HG02938 (cell line): ENCODE measurements around the gene GPC6.

Experiments
- ATAC-seq: cut with Tn5 transposase; IDR thresholded peaks from one replicate; pipeline ENCODE4 v1.9.1; 2021; ENCODE audit warnings: mild to moderate bottlenecking, moderate library complexity; ENCODE audit not compliant: unreplicated experiment

Gene GPC6

GRCh38 chr13:94414141-94414540 lies 1187.5 kb downstream of the GPC6 start:
- ATAC-seq = no peak

DNA sequence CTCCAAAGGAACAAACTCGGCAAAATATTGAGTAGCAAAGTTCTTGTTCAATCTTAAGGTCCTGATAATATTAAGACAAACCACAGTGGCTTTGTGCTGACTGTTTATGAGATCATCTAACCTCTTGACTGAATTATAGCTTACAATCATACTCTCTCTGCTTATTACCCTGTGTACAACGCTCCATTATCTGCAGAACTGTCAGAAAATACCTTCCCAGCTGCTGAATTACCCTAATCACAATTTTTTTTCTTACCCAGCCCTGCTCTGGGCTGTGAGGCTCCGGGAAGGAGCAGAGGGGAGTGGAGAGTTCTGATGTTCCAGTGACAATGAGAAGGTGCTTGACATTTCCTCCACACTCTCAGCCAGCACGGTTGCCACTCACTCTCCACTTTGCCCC lies 1188.1 kb downstream of the GPC6 start:
- no peak for ATAC-seq

DNA sequence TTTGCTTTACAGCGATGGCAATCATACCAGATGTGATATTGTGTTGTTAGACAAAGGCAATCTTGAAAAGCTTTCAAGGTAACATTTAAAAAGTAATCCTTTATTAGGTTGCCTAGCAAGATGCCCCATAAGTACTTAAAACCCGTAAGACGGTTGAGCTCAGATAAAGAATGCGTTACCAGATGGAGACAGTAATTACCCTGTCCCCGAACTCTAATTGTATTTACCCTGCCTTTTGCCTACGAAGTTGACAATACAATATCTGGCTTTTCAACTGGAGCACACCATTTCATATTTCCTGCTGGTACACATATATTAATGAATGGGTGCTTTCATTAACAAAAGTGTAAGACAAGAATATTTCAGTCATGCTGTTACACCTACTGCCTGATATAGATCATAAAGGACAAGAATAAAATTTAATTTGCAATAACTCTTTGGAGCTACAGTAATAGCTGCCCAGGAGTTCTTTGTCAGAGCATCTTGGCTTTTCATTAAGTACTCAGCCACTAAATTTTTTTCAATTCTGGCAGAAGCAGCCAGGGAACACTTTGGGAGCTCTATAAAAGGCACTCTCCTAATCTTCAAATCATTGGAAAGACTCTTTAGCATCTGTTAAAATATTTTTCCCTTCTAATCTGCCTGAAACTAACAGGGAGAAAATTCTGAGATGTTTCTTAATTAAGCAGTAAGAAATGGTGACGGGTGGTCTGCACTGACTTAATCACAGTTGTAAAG lies 1189.1 kb downstream of the GPC6 start:
- ATAC-seq = no peak

- no peak for ATAC-seq
These were observed 1190.0 kb downstream of the GPC6 start for GRCh38 chr13:94416454-94417080.

- no peak for ATAC-seq
These were observed 1190.7 kb downstream of the GPC6 start for GRCh38 chr13:94417294-94417693.

DNA sequence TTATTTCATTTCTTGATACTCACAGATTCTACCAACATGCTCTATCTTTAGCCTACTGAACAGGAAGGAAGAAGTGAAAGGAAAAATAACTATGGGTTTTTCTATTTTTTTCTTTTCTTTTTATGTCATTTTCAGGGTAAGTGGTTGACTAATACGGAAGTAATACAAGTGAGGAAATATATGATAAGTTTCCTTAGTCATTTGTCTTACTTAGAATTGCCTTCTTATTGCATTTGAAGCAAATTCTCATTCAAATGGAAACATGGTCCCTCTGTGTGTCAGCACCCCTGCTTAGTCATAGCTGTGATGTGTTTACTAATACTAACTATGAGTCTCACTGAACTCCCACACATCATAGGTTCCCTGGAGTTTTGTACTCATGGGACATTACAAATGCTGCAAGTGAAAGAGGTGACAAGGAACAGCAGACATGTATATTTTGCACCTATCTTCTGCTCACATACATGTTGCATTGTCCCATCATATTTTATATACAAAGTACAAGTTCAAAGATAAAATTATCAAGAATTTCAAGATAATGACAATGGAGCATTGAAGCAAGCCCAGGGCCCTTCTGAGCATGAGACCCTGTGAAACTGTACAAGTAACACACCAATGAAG lies 1192.8 kb downstream of the GPC6 start:
- peak; percentile 70 for ATAC-seq

GRCh38 chr13:94419925-94420305 lies 1193.3 kb downstream of the GPC6 start:
- ATAC-seq = no peak

- no peak for ATAC-seq
These were observed 1200.8 kb downstream of the GPC6 start for GRCh38 chr13:94427313-94427953.

- ATAC-seq = no peak
These were observed 1205.0 kb downstream of the GPC6 start for GRCh38 chr13:94431574-94431973.

GRCh38 chr13:94431987-94432386 lies 1205.4 kb downstream of the GPC6 start:
- ATAC-seq = no peak

DNA sequence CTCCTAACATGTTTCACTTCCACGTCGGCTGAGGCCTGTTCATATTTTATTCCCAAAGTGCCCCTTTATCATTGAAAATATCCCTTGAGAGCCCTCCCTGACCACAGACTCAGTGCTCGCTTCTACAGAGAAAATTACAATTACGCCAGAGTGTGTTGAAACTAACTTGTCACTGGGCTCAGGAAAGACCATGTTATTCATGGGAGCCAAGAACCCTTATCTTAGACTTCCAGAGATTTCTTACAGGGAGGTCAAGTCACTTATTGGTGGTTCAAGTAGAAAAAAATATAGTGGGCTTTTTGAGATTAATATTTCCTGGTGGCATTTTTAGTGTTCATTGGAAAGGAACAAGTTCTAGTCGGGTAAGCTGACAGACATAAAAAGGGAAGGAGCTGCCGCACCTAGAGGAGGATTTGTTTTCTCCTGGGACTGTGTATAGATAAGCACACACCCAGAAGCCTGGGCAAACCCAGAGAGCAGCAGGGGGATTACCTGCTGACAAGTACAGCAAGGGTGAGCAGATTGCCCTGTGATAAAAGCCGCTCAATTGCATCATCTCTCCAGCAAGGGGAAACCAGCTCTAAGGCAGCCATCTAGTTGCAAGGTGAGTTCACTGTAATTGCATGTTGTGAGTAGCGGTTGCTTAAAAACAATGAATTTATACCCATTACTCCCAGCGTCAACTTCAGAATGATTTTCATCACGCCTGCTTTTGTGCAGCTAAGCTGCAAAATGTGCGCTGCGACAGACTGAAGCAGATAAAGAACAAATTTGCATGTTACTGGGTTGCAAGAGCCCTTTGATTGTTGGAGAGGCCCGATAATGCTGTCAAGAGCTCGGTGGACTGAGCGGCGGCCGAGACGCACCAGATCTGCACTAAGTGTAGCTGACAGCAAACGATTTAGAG lies 1206.7 kb downstream of the GPC6 start:
- peak; percentile 51 for ATAC-seq

- peak; percentile 57 for ATAC-seq
These were observed 1209.1 kb downstream of the GPC6 start for GRCh38 chr13:94435604-94436226.

DNA sequence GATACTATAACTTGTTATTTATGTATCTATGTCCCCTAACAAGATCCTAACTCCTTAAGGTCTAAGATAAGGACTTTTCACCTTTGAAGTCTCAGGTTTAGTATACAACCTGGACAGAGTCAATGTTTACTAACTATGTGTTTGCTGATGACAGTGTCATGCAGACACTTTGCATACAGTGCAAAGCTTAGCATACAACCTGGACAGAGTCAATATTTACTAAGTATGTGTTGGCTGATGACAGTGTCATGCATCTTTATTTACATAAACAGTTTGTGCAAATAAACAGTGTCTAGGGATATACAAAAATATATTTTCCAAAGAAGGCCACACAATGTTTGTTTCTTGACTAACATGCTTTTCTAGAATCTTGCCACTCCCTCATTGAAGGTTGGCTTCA lies 1218.2 kb downstream of the GPC6 start:
- no peak for ATAC-seq

DNA sequence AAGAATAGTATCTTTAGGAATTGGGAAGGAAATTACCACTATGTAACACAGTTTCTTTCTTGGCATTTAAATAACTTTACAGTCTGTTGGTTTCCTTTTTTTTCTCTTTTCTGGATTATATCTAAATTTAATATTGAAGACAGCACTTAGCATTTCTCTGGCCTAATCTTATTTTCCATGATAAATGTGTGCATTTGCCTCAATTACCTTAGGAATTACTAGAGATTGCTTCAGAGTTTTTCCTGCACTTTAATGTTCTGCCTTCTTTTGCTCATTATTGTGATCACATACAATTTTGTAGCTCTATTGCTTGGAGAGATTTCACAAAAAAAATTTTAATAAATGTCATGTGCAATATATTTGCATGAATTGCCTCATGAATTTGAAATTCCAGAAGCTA lies 1227.7 kb downstream of the GPC6 start:
- no peak for ATAC-seq

DNA sequence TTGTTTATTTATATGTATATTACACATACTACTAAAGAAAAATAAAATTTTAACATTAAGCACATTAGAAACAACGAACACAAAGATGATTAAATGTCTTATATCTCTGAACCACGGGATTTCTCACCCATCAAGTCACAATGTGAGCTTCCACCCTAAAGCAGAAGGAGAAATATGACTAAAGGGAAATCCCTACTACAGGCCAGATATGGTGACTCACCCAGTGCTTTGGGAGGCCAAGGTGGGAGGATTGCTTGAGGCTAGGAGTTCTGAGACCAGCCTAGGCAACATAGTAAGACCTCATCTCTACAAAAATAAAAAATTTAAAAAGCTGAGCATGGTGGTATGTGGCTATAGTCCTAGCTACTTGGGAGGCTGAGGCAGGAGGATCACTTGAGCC lies 1228.3 kb downstream of the GPC6 start:
- no peak for ATAC-seq

- ATAC-seq = no peak
These were observed 1228.8 kb downstream of the GPC6 start for GRCh38 chr13:94455414-94455813.
